Measurements from ENCODE around the gene ZBTB7C. TPM values are rescaled to one million over a fixed set of nuclear protein-coding genes. Genes with fewer than 3 reads are reported as not detected.

ZBTB7C gene
- total and polyA plus RNA-seq, 10 of the 15 experiments (the other 5 are each of a cell fraction or from before 2014, with no cell fraction given): under 0.01 to 0.08 (median 0.01) TPM; not detected in 7

GRCh38 chr18:48375150-48375800, 33.9 kb downstream of the ZBTB7C start:
- TF ChIP-seq RUNX3 (IDR thresholded peaks at IDR 0.05; ENCODE audit: low read length) (peak; percentile 22; the same call in 1 of the 2 replicates), BMI1 (IDR thresholded peaks at IDR 0.05; ENCODE audit: borderline replicate concordance) (no peak)
- Histone ChIP-seq H3K4me3 (no peak overlapping the region), H3K36me3 (ENCODE audit: control insufficient read depth in 2 of 2, insufficient read depth in 2 of 2, low read length in 1 of 2) (no peaks in the 10 kb centered on the region), H3K79me2 (ENCODE audit: control insufficient read depth, insufficient read depth, low read length) (no peaks in the 10 kb centered on the region), H3K9me3 (replicated peaks; ENCODE audit: control insufficient read depth, insufficient read depth, low read length) (no peaks in the 10 kb centered on the region; the same call in 2 of the 3 replicates), H3K27me3 (replicated peaks in 1 of 2; ENCODE audit: control insufficient read depth in 2 of 2, insufficient read depth in 2 of 2, low read length in 1 of 2) (peaks cover 1 to 3% of the 10 kb centered on the region in 2 experiments; a peak in 2 of 4 replicates), H3K4me1 (ENCODE audit: control insufficient read depth, insufficient read depth, low read length) (peaks cover 3% of the 10 kb centered on the region; the same call in 1 of the 2 replicates), H2AFZ (ENCODE audit: control insufficient read depth, low read depth, low read length) (no peak overlapping the region), H3K4me2 (ENCODE audit: control insufficient read depth, insufficient read depth) (no peak overlapping the region), H3K27ac (ENCODE audit: control insufficient read depth, insufficient read depth) (no peak overlapping the region), H3K9ac (ENCODE audit: control insufficient read depth, insufficient read depth, low read length) (no peak overlapping the region), H4K20me1 (ENCODE audit: control insufficient read depth, insufficient read depth) (no peaks in the 10 kb centered on the region)
- in situ Hi-C loops (cut with MboI): no loop called here
- ChIA-PET RAD21 (ENCODE audit: unreplicated experiment) (no interaction called here), POLR2A (no interaction called here), SMC1A (ENCODE audit: uncharacterized antibody, unreplicated experiment) (no interaction called here), CTCF (interaction anchor here (1.2 kb wide), 1 partner anchor 36 kb away, joined by 3 read pairs; no protein-coding TSS in a partner anchor)
- no peak for FAIRE-seq
- intact Hi-C loops (cut with micrococcal nuclease; ENCODE audit: unreplicated experiment): no loop called here
- no peak for ATAC-seq
- no peak for DNase-seq (ENCODE audit: low read depth, low spot score)
- no TSS peak for BruUV-seq (replicated peaks)
- WGBS (ENCODE audit: insufficient coverage, insufficient replicate concordance, low lambda C conversion rate, missing lambda C conversion rate): 31% methylated on average over 7 of the region's 7 CpGs

GRCh38 chr18:48374423-48375149, 34.6 kb downstream of the ZBTB7C start:
- in situ Hi-C loops (cut with MboI): no loop called here

More at GRCh38 chr18:48374423-48375149, 34.6 kb downstream of the ZBTB7C start:
- Histone ChIP-seq H2AFZ (ENCODE audit: control insufficient read depth, low read depth, low read length) (no peak overlapping the region), H3K36me3 (ENCODE audit: control insufficient read depth in 2 of 2, insufficient read depth in 2 of 2, low read length in 1 of 2) (no peaks in the 10 kb centered on the region), H3K27ac (ENCODE audit: control insufficient read depth, insufficient read depth) (no peak overlapping the region), H3K79me2 (ENCODE audit: control insufficient read depth, insufficient read depth, low read length) (no peaks in the 10 kb centered on the region), H3K9ac (ENCODE audit: control insufficient read depth, insufficient read depth, low read length) (no peak overlapping the region), H3K4me2 (ENCODE audit: control insufficient read depth, insufficient read depth) (no peak overlapping the region), H3K27me3 (replicated peaks in 1 of 2; ENCODE audit: control insufficient read depth in 2 of 2, insufficient read depth in 2 of 2, low read length in 1 of 2) (peaks cover 1 to 3% of the 10 kb centered on the region in 2 experiments; a peak in 2 of 4 replicates), H3K9me3 (replicated peaks; ENCODE audit: control insufficient read depth, insufficient read depth, low read length) (no peaks in the 10 kb centered on the region; the same call in 2 of the 3 replicates), H4K20me1 (ENCODE audit: control insufficient read depth, insufficient read depth) (no peaks in the 10 kb centered on the region), H3K4me3 (no peak overlapping the region), H3K4me1 (ENCODE audit: control insufficient read depth, insufficient read depth, low read length) (peaks cover 3% of the 10 kb centered on the region; the same call in 1 of the 2 replicates)
- ATAC-seq: no peak
- BruUV-seq (replicated peaks): no TSS peak
- ChIA-PET RAD21 (ENCODE audit: unreplicated experiment) (no interaction called here), CTCF (interaction anchor here (1.2 kb wide), 1 partner anchor 36 kb away, joined by 3 read pairs; no protein-coding TSS in a partner anchor), POLR2A (no interaction called here), SMC1A (ENCODE audit: uncharacterized antibody, unreplicated experiment) (no interaction called here)
- FAIRE-seq: no peak
- TF ChIP-seq POLR2AphosphoS5 (IDR thresholded peaks at IDR 0.05; ENCODE audit: low read length) (no peak), SUPT20H (IDR thresholded peaks at IDR 0.05; ENCODE audit: borderline replicate concordance, control insufficient read depth, low read depth, low read length) (no peak), KLF5 (IDR thresholded peaks at IDR 0.05; ENCODE audit: partially characterized antibody) (no peak), RFX5 (IDR thresholded peaks at IDR 0.05; ENCODE audit: low read depth, low read length) (no peak), GABPA (IDR thresholded peaks at IDR 0.05; ENCODE audit: low read depth) (no peak), E2F8 (IDR thresholded peaks at IDR 0.05; ENCODE audit: low read depth, partially characterized antibody) (no peak), FOS (IDR thresholded peaks at IDR 0.05; ENCODE audit: borderline replicate concordance, extremely low read depth, insufficient read length) (no peak)
- DNase-seq (ENCODE audit: low read depth, low spot score): no peak
- 40% methylated on average over 7 of the region's 7 CpGs for WGBS (ENCODE audit: insufficient coverage, insufficient replicate concordance, low lambda C conversion rate, missing lambda C conversion rate)
- intact Hi-C loops (cut with micrococcal nuclease; ENCODE audit: unreplicated experiment): no loop called here

All from GM12878 (cell line).